Spinal cord (tissue), 10 donors: ENCODE data around the gene RYR1. TPM values are rescaled to one million over a fixed set of nuclear protein-coding genes. Genes with fewer than 3 reads are reported as not detected.

Experiments
- DNase-seq, 6 donors: peaks; one replicate each; pipeline versions ENCODE4 v3.0.0 to v3.0.0-alpha.2; 2013 to 2015; ENCODE audit warnings: low spot score in 6 of 6, low read depth in 4 of 6
- H3K27ac ChIP-seq: one replicate; pipeline ENCODE4 v1.5.1; 2013; ENCODE audit warnings: low read depth, low read length, control low read depth
- H3K27me3 ChIP-seq: one replicate; pipeline ENCODE4 v1.6.1; 2013; ENCODE audit warnings: low read length; ENCODE audit not compliant: control insufficient read depth, insufficient read depth
- H3K36me3 ChIP-seq: one replicate; pipeline ENCODE4 v1.6.1; 2013; ENCODE audit warnings: low read length; ENCODE audit not compliant: control insufficient read depth, insufficient read depth
- H3K4me1 ChIP-seq: one replicate; pipeline ENCODE4 v1.6.1; 2013; ENCODE audit warnings: low read length; ENCODE audit not compliant: control insufficient read depth, insufficient read depth
- H3K4me3 ChIP-seq: one replicate; pipeline ENCODE4 v1.5.1; 2013; ENCODE audit warnings: low read depth, low read length, control low read depth
- H3K9me3 ChIP-seq: one replicate; pipeline ENCODE4 v1.6.1; 2013; ENCODE audit warnings: low read length; ENCODE audit not compliant: control insufficient read depth, insufficient read depth
- WGBS: methylation state at CpG from one replicate; pipeline ENCODE4 v1.1.5; 2013; ENCODE audit warnings: missing lambda C conversion rate; ENCODE audit not compliant: insufficient coverage; 5-methylcytosine and 5-hydroxymethylcytosine counted together
- polyA plus RNA-seq, 2 donors: library from polyadenylated mRNA; unstranded; fragments of 120-200 nt; gene quantifications; one replicate each; pipeline ENCODE4 v1.2.1, GENCODE V29; 2013; ENCODE audit not compliant: insufficient read length in 2 of 2
- total RNA-seq, 2 donors: library from RNA; depleted of rRNA in 1 of 2; stranded (reverse); fragments of 120-200 nt in 1 of 2; fragments of >200 nt in 1 of 2; gene quantifications; one replicate each; pipeline versions ENCODE4 v1.2.3 to v1.2.4, GENCODE V29; 2013 to 2014
- donor health status: healthy.

RYR1 gene
- total and polyA plus RNA-seq, 4 donors, result 6.0 to 15.1 (median 10.5) TPM

GRCh38 chr19:38537071-38537936 is 103.8 kb downstream of the RYR1 start:
- H3K36me3 ChIP-seq, result peaks cover 5% of the 10 kb centered on the region
- no peaks in the 10 kb centered on the region for H3K27me3 ChIP-seq
- no peak overlapping the region for H3K4me3 ChIP-seq
- H3K27ac ChIP-seq, result no peak overlapping the region
- no peak for DNase-seq
- WGBS, result 92% methylated on average over 21 of the region's 23 CpGs
- peaks cover 4% of the 10 kb centered on the region for H3K9me3 ChIP-seq
- H3K4me1 ChIP-seq, result peaks cover 8% of the 10 kb centered on the region

- H3K27ac ChIP-seq, result no peak overlapping the region
- WGBS, result 57% methylated on average over 1 of the region's 3 CpGs
- H3K9me3 ChIP-seq, result peaks cover 4% of the 10 kb centered on the region
- DNase-seq, result peak in 3 of 6 donors; percentile 48 to 89 (median 82)
- peaks cover 8% of the 10 kb centered on the region for H3K4me1 ChIP-seq
- peaks cover 5% of the 10 kb centered on the region for H3K36me3 ChIP-seq
- H3K4me3 ChIP-seq, result no peak overlapping the region
- no peaks in the 10 kb centered on the region for H3K27me3 ChIP-seq
Observed at GRCh38 chr19:38538386-38538785, 104.9 kb downstream of the RYR1 start.

GRCh38 chr19:38538793-38539528 is 105.5 kb downstream of the RYR1 start:
- Histone ChIP-seq H3K9me3 (peaks cover 4% of the 10 kb centered on the region), H3K4me1 (peaks cover 12% of the 10 kb centered on the region), H3K27ac (no peak overlapping the region), H3K36me3 (peaks cover 7% of the 10 kb centered on the region), H3K4me3 (no peak overlapping the region), H3K27me3 (no peaks in the 10 kb centered on the region)
- no peak for DNase-seq
- no CpG with 5 or more reads among the region's 6 CpGs for WGBS

- Histone ChIP-seq H3K27ac (no peak overlapping the region), H3K27me3 (no peaks in the 10 kb centered on the region)
Observed at GRCh38 chr19:38539751-38540150, 106.3 kb downstream of the RYR1 start.

GRCh38 chr19:38542040-38542439 is 108.5 kb downstream of the RYR1 start:
- no peak overlapping the region for H3K4me3 ChIP-seq
- no peaks in the 10 kb centered on the region for H3K9me3 ChIP-seq
- no CpG with 5 or more reads among the region's 4 CpGs for WGBS
- H3K4me1 ChIP-seq, result peaks cover 13% of the 10 kb centered on the region
- H3K27ac ChIP-seq, result no peak overlapping the region
- H3K27me3 ChIP-seq, result no peaks in the 10 kb centered on the region
- DNase-seq, result no peak
- H3K36me3 ChIP-seq, result peaks cover 4% of the 10 kb centered on the region

More at GRCh38 chr19:38539751-38540150, 106.3 kb downstream of the RYR1 start:
- peaks cover 4% of the 10 kb centered on the region for H3K9me3 ChIP-seq
- peaks cover 5% of the 10 kb centered on the region for H3K36me3 ChIP-seq
- no peak overlapping the region for H3K4me3 ChIP-seq
- H3K4me1 ChIP-seq, result peaks cover 13% of the 10 kb centered on the region
- WGBS, result no CpG with 5 or more reads among the region's 1 CpG
- DNase-seq, result no peak

GRCh38 chr19:38543286-38543806 is 109.9 kb downstream of the RYR1 start:
- Histone ChIP-seq H3K4me1 (peaks cover 8% of the 10 kb centered on the region), H3K4me3 (no peak overlapping the region), H3K9me3 (no peaks in the 10 kb centered on the region), H3K36me3 (peaks cover 2% of the 10 kb centered on the region), H3K27me3 (no peaks in the 10 kb centered on the region), H3K27ac (no peak overlapping the region)
- DNase-seq, result no peak
- 77% methylated on average over 13 of the region's 19 CpGs for WGBS

- Histone ChIP-seq H3K9me3 (no peaks in the 10 kb centered on the region), H3K4me3 (no peak overlapping the region), H3K4me1 (peaks cover 8% of the 10 kb centered on the region), H3K27ac (no peak overlapping the region), H3K27me3 (no peaks in the 10 kb centered on the region), H3K36me3 (peaks cover 2% of the 10 kb centered on the region)
- WGBS, result 67% methylated on average over 13 of the region's 21 CpGs
- peak in 2 of 6 donors; percentile 73 to 87 for DNase-seq
Observed at GRCh38 chr19:38543807-38544568, 110.5 kb downstream of the RYR1 start.

GRCh38 chr19:38544569-38545315 is 111.3 kb downstream of the RYR1 start:
- 83% methylated on average over 2 of the region's 6 CpGs for WGBS
- peaks cover 4% of the 10 kb centered on the region for H3K4me1 ChIP-seq
- H3K27ac ChIP-seq, result no peak overlapping the region
- H3K9me3 ChIP-seq, result no peaks in the 10 kb centered on the region
- H3K36me3 ChIP-seq, result peaks cover 2% of the 10 kb centered on the region
- H3K4me3 ChIP-seq, result no peak overlapping the region
- no peaks in the 10 kb centered on the region for H3K27me3 ChIP-seq
- peak in 1 of 6 donors; percentile 31 for DNase-seq
